Neuronal stem cell (in vitro differentiated cells): ENCODE results near the gene MTERF1.

ENCODE experiments used
- DNase-seq: peaks from one replicate; pipeline ENCODE4 v3.0.0-alpha.2; 2013; ENCODE audit warnings: low spot score
- H2AFZ ChIP-seq: one replicate; pipeline ENCODE4 v1.6.1; 2013; ENCODE audit warnings: mild to moderate bottlenecking, low read length, inconsistent platforms
- H2AK5ac ChIP-seq: 2 replicates; pipeline ENCODE4 v1.6.1; 2013; ENCODE audit warnings: low read depth, mild to moderate bottlenecking, inconsistent platforms, low read length, moderate library complexity, mixed read lengths
- H2BK120ac ChIP-seq: 2 replicates; pipeline ENCODE4 v1.6.1; 2013; ENCODE audit warnings: low read depth, mild to moderate bottlenecking, inconsistent platforms, low read length, moderate library complexity, mixed read lengths
- H2BK12ac ChIP-seq: one replicate; pipeline ENCODE4 v1.6.1; 2013; ENCODE audit warnings: low read length, inconsistent platforms
- H2BK15ac ChIP-seq: 2 replicates; pipeline ENCODE4 v1.6.1; 2013; ENCODE audit warnings: mild to moderate bottlenecking, low read length, inconsistent platforms, mixed read lengths
- H2BK5ac ChIP-seq: one replicate; pipeline ENCODE4 v1.6.1; 2013; ENCODE audit warnings: inconsistent platforms, mild to moderate bottlenecking, low read length, moderate library complexity
- H3K14ac ChIP-seq: one replicate; pipeline ENCODE4 v1.6.1; 2013; ENCODE audit warnings: low read length, inconsistent platforms
- H3K18ac ChIP-seq: 2 replicates; pipeline ENCODE4 v1.6.1; 2013; ENCODE audit warnings: low read length, inconsistent platforms
- H3K23ac ChIP-seq: 2 replicates; pipeline ENCODE4 v1.6.1; 2013; ENCODE audit warnings: low read depth, mild to moderate bottlenecking, mixed read lengths, low read length, inconsistent platforms; ENCODE audit not compliant: poor library complexity
- H3K27ac ChIP-seq: replicated peaks from 3 replicates; pipeline ENCODE4 v1.5.1; 2013; ENCODE audit warnings: low read length, inconsistent platforms
- H3K27me3 ChIP-seq, 3 experiments: 2 replicates each; pipeline ENCODE4 v1.6.1; 2013; ENCODE audit warnings: low read length in 3 of 3, mild to moderate bottlenecking in 2 of 3, inconsistent platforms in 1 of 3, low read depth in 1 of 3, mixed read lengths in 1 of 3, moderate library complexity in 1 of 3; ENCODE audit not compliant: control insufficient read depth in 3 of 3, insufficient read depth in 3 of 3
- H3K36me3 ChIP-seq, 2 donors: replicated peaks in 1 of 2; 2 replicates each; pipeline ENCODE4 v1.6.1; 2013; ENCODE audit warnings: low read length in 2 of 2; ENCODE audit not compliant: control insufficient read depth in 2 of 2, insufficient read depth in 2 of 2
- H3K4ac ChIP-seq: 2 replicates; pipeline ENCODE4 v1.6.1; 2013; ENCODE audit warnings: inconsistent platforms, mild to moderate bottlenecking, low read length, moderate library complexity
- H3K4me1 ChIP-seq, 2 donors: 1 replicate in 1 of 2; 2 replicates in 1 of 2; pipeline ENCODE4 v1.6.1; 2013; ENCODE audit warnings: low read length in 2 of 2, low read depth in 1 of 2; ENCODE audit not compliant: control insufficient read depth in 2 of 2, insufficient read depth in 1 of 2
- H3K4me2 ChIP-seq: one replicate; pipeline ENCODE4 v1.6.1; 2013; ENCODE audit warnings: mild to moderate bottlenecking, low read length, inconsistent platforms; ENCODE audit not compliant: insufficient read depth, poor library complexity, severe bottlenecking
- H3K4me3 ChIP-seq, 2 donors: 2 replicates each; pipeline ENCODE4 v1.5.1; 2013; ENCODE audit warnings: low read length in 2 of 2, mild to moderate bottlenecking in 2 of 2, inconsistent platforms in 1 of 2, moderate library complexity in 1 of 2
- H3K79me1 ChIP-seq: one replicate; pipeline ENCODE4 v1.6.1; 2013; ENCODE audit warnings: low read depth, mild to moderate bottlenecking, inconsistent platforms, low read length, moderate library complexity
- H3K9ac ChIP-seq: one replicate; pipeline ENCODE4 v1.6.1; 2013; ENCODE audit warnings: mild to moderate bottlenecking, low read depth, low read length, inconsistent platforms; ENCODE audit not compliant: poor library complexity
- H3K9me3 ChIP-seq, 2 donors: replicated peaks in 1 of 2; 2 replicates each; pipeline versions ENCODE3 to v1.6.1; 2013; ENCODE audit warnings: low read length in 2 of 2, mild to moderate bottlenecking in 2 of 2, inconsistent platforms in 1 of 2, low read depth in 1 of 2, mixed read lengths in 1 of 2, moderate library complexity in 1 of 2; ENCODE audit not compliant: control insufficient read depth in 2 of 2, insufficient read depth in 1 of 2
- H4K8ac ChIP-seq: one replicate; pipeline ENCODE4 v1.6.1; 2013; ENCODE audit warnings: low read depth, mild to moderate bottlenecking, inconsistent platforms, low read length, moderate library complexity
- H4K91ac ChIP-seq: one replicate; pipeline ENCODE4 v1.6.1; 2013; ENCODE audit warnings: low read length, low read depth, mild to moderate bottlenecking, inconsistent platforms; ENCODE audit not compliant: poor library complexity
- WGBS, 2 donors: extraction: QIAGEN DNeasy Blood & Tissue Kit; methylation state at CpG; one replicate each; pipeline ENCODE4 v1.1.7; 2013; ENCODE audit warnings: missing lambda C conversion rate in 2 of 2, mixed read lengths in 1 of 2; ENCODE audit not compliant: insufficient read length in 2 of 2, insufficient replicate concordance in 1 of 2; ENCODE audit errors: extremely low coverage in 2 of 2; 5-methylcytosine and 5-hydroxymethylcytosine counted together

MTERF1 gene

DNA sequence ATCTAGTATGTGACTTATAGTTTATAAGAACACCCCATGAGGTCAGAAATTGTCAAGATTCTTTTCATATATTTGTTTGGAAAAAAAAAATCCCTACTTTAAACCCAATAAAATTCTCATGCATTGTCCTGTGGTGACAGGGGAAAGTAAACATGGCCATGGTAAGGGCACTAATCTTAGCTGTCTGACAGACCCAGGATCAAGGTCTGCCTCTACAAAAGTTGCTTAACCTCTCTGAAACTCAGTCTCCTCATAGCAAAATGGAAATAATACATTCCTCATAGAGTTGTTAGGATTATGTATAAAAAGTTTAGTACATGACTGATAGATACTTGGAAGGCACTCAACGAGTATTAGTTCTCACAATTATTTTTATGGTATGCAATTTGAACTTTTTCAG is 37.9 kb upstream of the MTERF1 start:
- Histone ChIP-seq H3K4me1 (no peaks in the 10 kb centered on the region), H3K36me3 (no peaks in the 10 kb centered on the region), H2BK5ac (no peak overlapping the region), H3K4me3 (no peak overlapping the region), H3K9ac (no peak overlapping the region), H4K8ac (no peak overlapping the region), H3K18ac (no peak overlapping the region), H2BK120ac (no peak overlapping the region), H3K4ac (no peak overlapping the region), H3K27ac (no peak overlapping the region), H3K4me2 (no peak overlapping the region), H3K9me3 (no peaks in the 10 kb centered on the region), H3K79me1 (no peaks in the 10 kb centered on the region), H3K14ac (no peak overlapping the region), H4K91ac (no peak overlapping the region), H2AFZ (no peak overlapping the region), H2BK15ac (no peak overlapping the region), H2AK5ac (no peak overlapping the region), H2BK12ac (no peak overlapping the region), H3K27me3 (no peaks in the 10 kb centered on the region), H3K23ac (no peak overlapping the region)
- WGBS, 2 donors: no CpG with 5 or more reads among the region's 1 CpG
- DNase-seq: no peak

GRCh38 chr7:91916051-91916440 is 35.5 kb upstream of the MTERF1 start:
- H3K9ac ChIP-seq: no peak overlapping the region
- H4K91ac ChIP-seq: no peak overlapping the region
- no peak overlapping the region for H3K4ac ChIP-seq
- no peaks in the 10 kb centered on the region for H3K4me1 ChIP-seq
- no peak overlapping the region for H2BK12ac ChIP-seq
- no CpG with 5 or more reads among the region's 1 CpG for WGBS, 2 donors
- H3K36me3 ChIP-seq: no peaks in the 10 kb centered on the region
- H2BK120ac ChIP-seq: no peak overlapping the region
- no peak overlapping the region for H3K27ac ChIP-seq
- H2BK15ac ChIP-seq: no peak overlapping the region
- H3K23ac ChIP-seq: no peak overlapping the region
- no peak overlapping the region for H2BK5ac ChIP-seq
- H2AFZ ChIP-seq: no peak overlapping the region
- H3K4me2 ChIP-seq: no peak overlapping the region
- H3K27me3 ChIP-seq: no peaks in the 10 kb centered on the region
- H3K4me3 ChIP-seq: no peak overlapping the region
- no peaks in the 10 kb centered on the region for H3K9me3 ChIP-seq
- H2AK5ac ChIP-seq: no peak overlapping the region
- no peak overlapping the region for H3K18ac ChIP-seq
- H3K79me1 ChIP-seq: no peaks in the 10 kb centered on the region
- no peak for DNase-seq
- H4K8ac ChIP-seq: no peak overlapping the region
- H3K14ac ChIP-seq: no peak overlapping the region

DNA sequence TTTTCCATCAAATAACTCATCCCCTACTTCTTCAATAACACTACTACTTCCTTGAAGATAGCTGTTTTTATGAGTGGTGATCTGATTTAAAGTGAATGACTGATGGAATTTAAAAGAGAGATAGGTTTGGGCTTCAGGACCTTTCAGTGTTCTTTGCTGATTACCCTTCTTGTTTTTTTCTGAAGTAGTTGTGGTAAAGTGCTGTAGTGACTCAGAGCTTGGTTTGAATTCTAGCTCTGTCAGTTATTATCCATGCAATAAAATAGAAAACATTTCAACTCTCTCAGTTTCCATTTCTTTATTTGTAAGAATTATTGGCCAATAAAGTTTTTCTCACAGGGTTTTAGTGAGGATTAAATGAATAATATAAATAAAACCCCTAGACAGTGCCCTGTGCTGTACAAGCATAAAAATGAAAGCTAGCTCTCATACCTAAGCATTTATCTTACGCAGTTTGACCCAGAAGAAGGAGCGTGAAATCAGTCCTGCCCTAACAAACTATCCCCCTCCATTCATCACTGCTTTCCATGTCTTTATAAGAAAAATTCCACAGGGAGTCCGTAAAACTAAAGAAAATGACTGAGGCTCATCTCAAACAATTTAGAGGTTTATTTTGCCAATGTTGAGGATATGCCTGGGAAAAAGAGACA is 35.0 kb upstream of the MTERF1 start:
- no peak overlapping the region for H3K27ac ChIP-seq
- H3K4ac ChIP-seq: no peak overlapping the region
- no peaks in the 10 kb centered on the region for H3K9me3 ChIP-seq
- no peak for DNase-seq
- H2AK5ac ChIP-seq: no peak overlapping the region
- H2BK12ac ChIP-seq: no peak overlapping the region
- WGBS, 2 donors: no CpG with 5 or more reads among the region's 3 CpGs
- no peak overlapping the region for H3K23ac ChIP-seq
- H2BK5ac ChIP-seq: no peak overlapping the region
- no peaks in the 10 kb centered on the region for H3K36me3 ChIP-seq
- H4K8ac ChIP-seq: no peak overlapping the region
- H3K4me1 ChIP-seq: no peaks in the 10 kb centered on the region
- H4K91ac ChIP-seq: no peak overlapping the region
- H2BK15ac ChIP-seq: no peak overlapping the region
- no peak overlapping the region for H3K4me2 ChIP-seq
- no peak overlapping the region for H3K9ac ChIP-seq
- no peaks in the 10 kb centered on the region for H3K27me3 ChIP-seq
- no peak overlapping the region for H3K4me3 ChIP-seq
- no peak overlapping the region for H3K18ac ChIP-seq
- no peaks in the 10 kb centered on the region for H3K79me1 ChIP-seq
- H2BK120ac ChIP-seq: no peak overlapping the region
- H2AFZ ChIP-seq: no peak overlapping the region
- H3K14ac ChIP-seq: no peak overlapping the region

GRCh38 chr7:91913612-91914011 is 33.1 kb upstream of the MTERF1 start:
- H4K91ac ChIP-seq: no peak overlapping the region
- H3K23ac ChIP-seq: no peak overlapping the region
- H3K4me2 ChIP-seq: no peak overlapping the region
- no peaks in the 10 kb centered on the region for H3K4me1 ChIP-seq
- no peak overlapping the region for H3K18ac ChIP-seq
- H3K14ac ChIP-seq: no peak overlapping the region
- H3K4ac ChIP-seq: no peak overlapping the region
- DNase-seq: no peak
- no peak overlapping the region for H2BK12ac ChIP-seq
- H2AFZ ChIP-seq: no peak overlapping the region
- H2AK5ac ChIP-seq: no peak overlapping the region
- H2BK5ac ChIP-seq: no peak overlapping the region
- no peak overlapping the region for H3K9ac ChIP-seq
- no peak overlapping the region for H2BK15ac ChIP-seq
- no peak overlapping the region for H3K27ac ChIP-seq
- WGBS, 2 donors: no CpG with 5 or more reads among the region's 2 CpGs
- no peaks in the 10 kb centered on the region for H3K27me3 ChIP-seq
- H2BK120ac ChIP-seq: no peak overlapping the region
- no peaks in the 10 kb centered on the region for H3K36me3 ChIP-seq
- H3K9me3 ChIP-seq: no peaks in the 10 kb centered on the region
- no peaks in the 10 kb centered on the region for H3K79me1 ChIP-seq
- no peak overlapping the region for H3K4me3 ChIP-seq
- H4K8ac ChIP-seq: no peak overlapping the region
